MV-4-11 (cell line): ENCODE results near the gene GTSE1.
"Not testable (repeated sequence)": the region's sequence is repeated elsewhere in the genome, so short reads cannot be mapped to it uniquely, and the experiment has no call there.

ENCODE experiments used
- DNase-seq: peaks from one replicate; lab custom pipeline; 2025; lab: John Stamatoyannopoulos, UW

GTSE1 gene, protein sequence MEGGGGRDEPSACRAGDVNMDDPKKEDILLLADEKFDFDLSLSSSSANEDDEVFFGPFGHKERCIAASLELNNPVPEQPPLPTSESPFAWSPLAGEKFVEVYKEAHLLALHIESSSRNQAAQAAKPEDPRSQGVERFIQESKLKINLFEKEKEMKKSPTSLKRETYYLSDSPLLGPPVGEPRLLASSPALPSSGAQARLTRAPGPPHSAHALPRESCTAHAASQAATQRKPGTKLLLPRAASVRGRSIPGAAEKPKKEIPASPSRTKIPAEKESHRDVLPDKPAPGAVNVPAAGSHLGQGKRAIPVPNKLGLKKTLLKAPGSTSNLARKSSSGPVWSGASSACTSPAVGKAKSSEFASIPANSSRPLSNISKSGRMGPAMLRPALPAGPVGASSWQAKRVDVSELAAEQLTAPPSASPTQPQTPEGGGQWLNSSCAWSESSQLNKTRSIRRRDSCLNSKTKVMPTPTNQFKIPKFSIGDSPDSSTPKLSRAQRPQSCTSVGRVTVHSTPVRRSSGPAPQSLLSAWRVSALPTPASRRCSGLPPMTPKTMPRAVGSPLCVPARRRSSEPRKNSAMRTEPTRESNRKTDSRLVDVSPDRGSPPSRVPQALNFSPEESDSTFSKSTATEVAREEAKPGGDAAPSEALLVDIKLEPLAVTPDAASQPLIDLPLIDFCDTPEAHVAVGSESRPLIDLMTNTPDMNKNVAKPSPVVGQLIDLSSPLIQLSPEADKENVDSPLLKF

DNA sequence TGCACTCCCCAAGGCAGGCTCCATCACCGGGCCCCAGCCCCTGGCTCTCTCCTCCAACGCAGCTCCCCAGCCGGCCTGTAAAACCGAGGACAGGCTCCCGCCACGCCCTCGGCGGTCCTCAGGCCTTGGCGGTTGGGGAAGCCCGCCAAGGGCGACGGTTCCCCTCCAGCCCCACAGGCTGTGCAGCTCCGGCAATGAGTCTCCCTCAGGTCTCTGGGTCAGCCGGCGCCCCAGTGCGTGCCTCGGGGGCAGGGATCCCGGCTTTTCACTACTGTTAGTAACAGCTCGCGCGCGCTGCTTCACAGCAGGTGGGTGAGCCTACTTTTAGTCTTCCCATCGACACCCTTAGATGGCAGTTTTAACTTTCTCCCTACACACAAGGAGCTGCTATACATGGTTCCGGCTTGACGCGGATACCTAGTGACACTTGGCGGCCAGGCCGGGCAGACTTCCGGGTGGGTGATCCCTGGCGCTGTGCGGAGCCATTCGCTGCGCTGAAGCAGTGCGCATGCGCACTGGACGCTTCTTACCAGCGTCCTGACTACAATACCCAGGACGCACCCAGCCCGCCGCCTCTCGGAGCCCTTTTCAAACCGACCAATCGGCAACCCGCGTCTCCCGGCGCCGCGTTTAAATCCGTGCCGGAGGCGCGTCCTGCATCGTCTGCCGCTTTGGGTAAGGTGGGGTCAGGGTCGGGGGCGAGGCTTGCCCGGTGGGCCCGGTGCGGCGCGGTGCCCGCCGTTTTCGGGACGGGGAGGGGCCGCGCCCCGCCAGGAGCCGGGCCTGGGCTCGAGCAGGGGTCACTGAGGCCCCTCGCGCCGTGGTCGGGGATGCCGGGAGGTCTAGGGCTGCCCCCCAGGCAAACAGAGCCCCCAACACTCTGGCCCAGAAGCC is at the start of gene GTSE1:
Gene GTSE1, plus strand, starts transcription at position 614 of the 894 bp plus-strand sequence. CDS start 531 bp downstream, outside the sequence.
- DNase-seq = peak; percentile 98

DNA sequence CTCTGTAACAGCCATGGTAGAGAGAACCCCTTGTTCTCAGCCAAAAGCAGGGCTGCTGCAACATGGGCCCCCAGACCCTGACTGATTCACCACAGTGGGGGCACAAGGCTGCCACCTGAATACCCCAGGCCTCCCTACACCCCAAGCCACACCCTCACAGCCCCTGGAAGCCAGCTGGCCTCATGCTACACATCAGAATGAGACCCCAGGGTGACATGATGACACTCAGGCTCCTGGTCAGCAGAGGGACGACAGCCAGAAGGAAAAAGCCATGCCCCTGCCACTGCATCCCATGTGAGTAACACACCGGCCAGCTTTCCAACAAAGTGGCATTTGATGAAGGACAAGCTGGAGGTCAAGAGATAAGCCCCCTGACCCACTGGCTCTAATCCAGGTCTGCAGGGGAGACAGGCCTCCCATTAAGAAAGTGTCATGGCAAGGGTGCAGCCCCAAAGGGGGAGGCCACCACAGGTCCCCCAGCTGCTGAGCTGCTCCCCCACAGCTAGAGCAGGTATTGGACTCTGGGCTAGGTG is 49.2 kb upstream of the GTSE1 start:
- DNase-seq = no peak

DNA sequence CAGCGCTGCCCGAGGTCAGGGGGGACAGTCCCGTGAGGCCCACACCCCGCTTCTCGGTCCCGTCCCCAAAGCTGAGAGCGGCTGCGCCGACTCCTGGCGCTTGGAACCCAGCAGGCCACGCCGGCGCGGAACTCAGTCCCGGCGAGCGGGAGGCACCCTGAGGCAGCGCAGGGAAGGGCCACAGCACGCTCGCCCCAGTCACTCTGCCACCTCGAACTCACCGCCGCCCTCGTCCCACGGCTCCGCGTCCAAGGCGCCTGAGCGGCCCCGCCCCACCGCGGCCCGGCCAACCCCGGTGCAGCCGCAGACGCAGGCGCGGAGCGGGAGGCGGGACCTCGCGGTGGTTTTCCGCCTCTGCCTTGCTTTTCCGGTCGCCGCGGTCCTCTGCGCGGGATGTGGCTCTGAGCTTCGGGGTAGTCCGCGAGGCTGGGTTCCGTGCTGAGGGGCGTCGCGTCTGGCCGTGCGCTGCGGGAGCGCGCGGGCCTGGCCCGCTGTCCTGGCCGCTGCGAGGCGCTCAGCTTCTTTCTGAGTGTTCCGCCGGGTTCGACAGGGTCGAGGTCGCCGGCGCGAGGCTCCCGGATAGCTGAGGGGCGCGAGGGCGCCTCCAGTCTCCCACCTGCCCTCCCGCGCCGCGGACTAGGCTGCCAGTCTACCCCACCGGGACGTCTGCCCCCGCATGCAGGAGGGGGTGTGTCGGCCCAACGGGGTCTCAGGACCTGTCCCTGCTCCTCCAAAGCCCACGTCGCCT is 46.5 kb upstream of the GTSE1 start, which contains the start of gene CDPF1:
Gene CDPF1, minus strand, starts transcription at position 259 of the 748 bp plus-strand sequence. CDS start 2,009 bp downstream, outside the sequence.
- DNase-seq = peak; percentile 86

DNA sequence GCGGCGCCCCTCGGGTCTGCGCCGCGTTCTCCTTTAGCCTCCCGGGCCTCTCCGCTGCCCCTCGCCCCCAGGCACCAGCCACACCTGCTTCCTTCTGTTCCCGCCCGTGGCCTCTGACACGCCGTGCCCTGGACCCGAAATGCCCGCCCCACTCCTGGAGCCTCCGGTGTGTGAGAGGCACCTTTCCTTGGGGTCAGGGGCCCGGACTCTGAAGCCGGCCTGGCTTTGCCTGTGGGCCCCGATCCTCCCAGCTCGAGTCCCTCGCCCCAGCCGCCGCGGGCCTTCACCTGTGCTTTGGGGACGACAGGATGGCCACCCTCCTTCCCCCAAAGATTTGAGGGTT is 45.9 kb upstream of the GTSE1 start:
- no peak for DNase-seq

DNA sequence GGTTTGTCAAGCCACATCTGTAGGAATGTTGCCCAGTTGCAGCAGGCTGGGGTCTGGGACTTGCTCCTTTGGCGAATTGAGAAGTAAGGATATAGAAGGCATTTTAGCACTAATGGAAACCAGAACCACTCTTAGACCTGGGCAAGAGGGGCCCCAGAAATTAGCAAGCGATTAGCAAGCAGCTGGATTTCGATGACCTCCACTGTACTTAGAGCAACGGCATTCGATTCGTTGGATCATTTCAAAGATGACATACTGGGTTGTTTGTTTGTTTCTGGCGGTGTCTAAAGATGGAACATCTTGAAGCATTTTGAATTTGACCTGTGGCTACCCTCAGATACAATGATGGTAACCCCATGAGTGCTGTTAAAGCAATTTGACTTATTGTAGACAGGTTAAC is 45.4 kb upstream of the GTSE1 start:
- DNase-seq = no peak

DNA sequence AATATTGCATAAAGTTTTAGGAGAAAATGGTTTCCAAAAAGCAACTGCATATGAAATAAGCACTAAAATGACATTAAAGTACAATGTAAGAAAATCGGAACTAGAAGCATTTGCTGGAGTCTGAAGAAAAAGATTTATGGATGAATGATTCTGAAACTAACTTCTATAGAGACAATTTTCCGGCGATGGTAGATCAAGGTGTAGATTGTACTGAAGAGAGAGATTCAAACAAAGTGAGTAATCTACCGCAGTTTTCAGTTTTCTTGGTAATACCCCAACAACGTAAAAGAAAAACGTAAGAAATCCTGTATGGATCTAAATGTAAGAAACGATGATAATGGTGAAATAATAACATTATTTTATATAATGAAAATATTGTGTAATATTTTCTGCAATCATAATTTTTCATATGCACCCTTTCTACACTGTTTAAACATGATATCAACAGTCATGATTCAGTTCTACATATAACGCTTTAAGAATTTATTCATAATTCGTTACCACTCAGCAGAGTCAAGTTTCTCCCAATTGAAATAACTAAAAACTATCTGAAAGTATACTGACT is 44.8 kb upstream of the GTSE1 start:
- no peak for DNase-seq

DNA sequence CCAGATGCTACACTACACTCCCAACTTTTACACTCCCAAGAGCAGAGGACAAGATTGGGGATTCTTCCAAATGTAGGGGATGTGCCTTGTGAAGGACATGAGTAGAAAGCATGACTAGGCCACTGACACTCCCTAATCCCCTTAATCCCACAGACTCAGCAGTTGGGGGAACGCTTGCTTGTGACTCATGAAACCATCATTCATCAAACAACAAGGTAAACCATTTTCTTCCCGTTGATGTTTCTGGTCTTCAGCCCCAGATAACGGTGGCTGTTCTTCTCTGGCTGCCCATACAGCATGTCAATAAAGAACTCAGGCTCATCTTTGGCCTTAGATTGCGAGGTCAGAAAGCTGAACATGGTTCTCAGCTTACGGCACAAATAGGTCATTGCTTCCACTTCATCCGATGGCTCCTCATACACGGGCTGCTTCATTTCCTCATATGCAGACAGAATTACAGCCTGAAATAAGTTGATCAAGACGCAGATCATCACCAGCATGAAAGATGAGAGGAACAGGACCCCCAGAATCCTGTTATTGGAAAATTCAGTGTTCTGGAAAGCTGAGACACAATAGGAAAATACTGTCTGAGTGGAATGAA is 40.2 kb upstream of the GTSE1 start:
- peak; percentile 93 for DNase-seq

DNA sequence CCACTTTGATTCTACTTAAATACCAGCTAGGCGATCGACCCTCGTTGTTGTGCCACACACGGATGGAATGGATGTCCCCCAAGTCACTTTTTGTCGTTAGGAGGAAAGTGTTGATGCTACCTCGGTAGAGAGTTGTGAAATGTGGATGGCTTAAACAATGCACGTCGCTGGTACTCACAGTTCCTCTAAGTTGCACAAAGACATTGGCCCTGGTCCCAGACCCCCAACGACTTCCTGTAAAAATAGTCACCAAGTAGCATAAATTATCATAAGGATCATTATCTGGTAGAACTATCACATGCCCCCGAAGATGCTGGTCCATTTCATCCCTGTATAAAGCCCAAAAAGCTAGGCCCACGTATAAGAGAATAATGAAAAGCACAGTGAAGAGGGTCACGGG is 37.3 kb upstream of the GTSE1 start:
- peak; percentile 90 for DNase-seq

DNA sequence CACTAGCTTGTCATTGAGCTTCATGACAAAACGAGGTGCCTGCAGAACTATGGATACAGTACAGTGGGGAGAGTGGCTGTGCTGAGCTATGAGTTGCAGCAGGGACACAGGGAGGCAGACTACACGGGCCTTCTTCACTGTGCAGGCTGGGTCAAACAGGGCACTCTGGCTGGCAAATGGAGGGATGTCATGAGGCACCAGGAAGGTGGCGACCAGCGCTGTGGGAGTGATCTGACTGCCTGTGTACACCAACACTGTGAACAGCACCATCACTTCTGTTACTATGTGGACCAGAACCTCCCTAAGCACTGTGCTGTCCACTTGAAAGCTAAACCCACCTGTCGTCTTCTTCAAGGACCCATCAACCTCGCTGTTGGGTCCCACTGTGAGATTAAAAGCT is 36.6 kb upstream of the GTSE1 start:
- DNase-seq = no peak

DNA sequence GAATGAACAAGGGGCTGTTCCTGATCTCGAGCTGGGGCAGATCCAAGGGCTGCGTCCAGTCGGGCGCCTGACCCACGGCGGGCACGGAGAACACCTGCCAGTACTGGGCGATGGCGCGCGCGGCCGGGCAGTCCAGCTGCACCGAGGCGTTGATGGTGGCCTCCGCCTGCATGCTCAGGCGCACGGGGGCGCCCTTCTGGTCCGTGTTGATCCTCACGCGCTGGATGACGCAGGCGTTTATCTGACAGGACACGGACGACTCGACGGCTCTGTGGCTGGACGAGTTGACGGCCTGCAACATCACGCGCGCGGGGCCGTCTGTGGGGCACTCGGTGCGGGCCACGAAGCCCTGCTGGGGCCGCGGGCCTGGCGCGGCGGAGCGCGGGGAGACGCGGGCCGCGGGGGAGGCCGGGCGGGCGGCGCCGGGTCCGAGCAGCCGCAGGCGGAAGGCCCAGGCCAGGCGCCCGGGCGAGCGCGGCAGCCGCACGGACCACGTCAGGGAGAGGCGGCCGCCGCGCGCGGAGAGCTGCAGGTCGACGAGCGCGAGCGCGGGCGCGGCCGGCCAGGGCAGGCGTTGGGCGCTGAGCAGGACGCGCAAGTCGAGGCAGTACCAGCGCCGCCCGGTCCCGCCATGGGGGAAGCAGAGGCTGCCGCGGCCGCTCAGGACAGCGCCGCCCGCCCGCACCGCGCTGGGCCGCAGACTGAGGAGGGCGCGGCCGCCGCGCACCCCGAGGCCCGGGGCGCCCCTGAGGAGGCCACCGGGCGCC is 34.0 kb upstream of the GTSE1 start:
- DNase-seq = no peak

DNA sequence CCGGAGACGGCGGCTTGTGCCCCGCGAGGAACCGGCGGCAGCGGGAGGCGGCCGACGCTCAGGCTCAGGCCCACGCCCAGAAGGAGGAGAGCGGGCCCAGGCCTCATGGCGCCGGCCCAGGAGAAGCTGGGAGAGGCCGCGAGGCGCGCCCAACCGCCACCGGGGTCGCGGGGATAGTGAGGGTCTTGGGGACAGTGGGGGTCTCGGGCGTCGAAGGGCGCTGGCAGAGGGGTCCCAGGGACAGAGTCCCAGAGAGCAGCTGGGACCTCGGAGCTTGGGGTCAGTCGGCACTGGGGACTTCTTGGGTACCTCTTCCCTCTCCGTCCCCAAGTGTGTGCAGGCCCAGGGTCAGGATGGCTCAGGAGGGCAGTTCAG is 33.5 kb upstream of the GTSE1 start, which contains the start of gene PKDREJ:
Gene PKDREJ, minus strand, starts transcription at position 128 of the 375 bp plus-strand sequence. Its CDS starts 21 bp downstream, at position 107.
- no peak for DNase-seq

DNA sequence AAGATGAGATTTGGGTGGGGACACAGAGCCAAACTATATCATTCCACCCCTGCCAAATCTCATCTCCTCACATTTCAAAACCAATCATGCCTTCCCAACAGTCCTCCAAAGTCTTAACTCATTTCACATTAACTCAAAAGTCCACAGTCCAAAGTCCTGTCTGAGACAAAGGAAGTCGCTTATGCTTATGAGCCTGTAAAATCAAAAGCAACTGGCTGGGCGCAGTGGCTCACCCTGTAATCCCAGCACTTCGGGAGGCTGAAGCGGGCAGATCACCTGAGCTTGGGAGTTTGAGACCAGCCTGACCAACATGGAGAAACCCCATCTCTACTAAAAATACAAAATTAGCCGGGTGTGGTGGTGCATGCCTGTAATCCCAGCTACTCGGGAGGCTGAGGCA is 32.1 kb upstream of the GTSE1 start:
- not testable (repeated sequence) for DNase-seq

DNA sequence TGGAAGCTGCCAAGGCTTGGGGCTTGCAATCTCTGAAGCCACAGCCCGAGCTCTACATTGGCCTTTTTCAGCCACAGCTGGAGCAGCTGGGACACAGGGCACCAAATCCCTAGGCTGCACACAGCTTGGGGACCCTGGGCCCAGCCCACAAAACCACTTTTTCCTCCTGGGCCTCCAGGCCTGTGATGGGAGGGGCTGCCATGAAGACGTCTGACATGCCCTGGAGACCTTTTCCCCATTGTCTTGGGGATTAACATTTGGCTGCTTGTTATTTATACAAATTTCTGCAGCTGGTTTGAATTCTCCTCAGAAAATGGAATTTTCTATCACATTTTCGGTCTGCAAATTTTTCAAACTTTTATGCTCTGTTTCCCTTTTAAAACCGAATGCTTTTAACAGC is 31.0 kb upstream of the GTSE1 start:
- DNase-seq = not testable (repeated sequence)

DNA sequence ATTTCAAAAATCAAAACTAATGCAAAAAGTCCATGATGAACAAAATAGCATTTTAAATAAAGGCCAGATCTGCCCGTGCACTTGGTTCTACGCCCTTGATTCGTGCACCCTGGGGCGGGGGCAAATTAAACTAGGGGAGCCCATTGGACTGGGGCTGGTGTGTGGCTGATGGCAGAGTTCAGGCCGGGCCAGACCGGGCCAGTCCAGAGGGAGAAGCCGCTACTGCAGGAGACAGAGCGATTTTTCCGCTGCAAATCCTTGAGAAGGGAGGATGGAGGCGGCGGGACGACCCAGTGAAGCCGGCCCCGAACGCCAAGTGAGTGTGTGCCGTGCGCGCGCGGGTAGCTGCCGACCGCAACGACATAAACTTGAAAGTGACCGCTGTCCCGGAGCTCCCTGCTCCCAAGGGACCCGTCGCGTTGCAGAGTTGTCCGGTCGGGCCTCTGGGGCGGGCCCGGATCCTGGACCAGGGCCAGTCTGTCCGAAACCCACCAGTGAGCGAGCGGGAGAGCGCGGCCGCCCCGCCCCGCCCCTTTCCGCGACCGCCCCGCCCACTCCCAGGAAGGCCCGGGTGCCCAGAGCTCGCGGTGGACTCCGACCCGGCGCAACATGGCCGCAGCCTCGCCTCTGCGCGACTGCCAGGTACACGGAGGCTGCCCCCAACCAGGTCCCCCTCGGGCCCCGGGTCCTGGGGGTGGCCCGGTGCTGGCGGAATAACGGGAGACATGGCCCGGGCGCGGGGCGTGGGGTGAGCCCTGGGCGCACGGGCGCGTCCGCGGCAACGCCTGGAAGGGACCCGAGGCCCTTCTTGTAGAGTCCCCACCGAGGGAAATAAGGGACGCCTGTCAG is 29.0 kb upstream of the GTSE1 start, which contains the start of gene TTC38:
Gene TTC38, plus strand, starts transcription at position 578 of the 849 bp plus-strand sequence. Its CDS starts 32 bp downstream, at position 610.
- peak; percentile 54 for DNase-seq

DNA sequence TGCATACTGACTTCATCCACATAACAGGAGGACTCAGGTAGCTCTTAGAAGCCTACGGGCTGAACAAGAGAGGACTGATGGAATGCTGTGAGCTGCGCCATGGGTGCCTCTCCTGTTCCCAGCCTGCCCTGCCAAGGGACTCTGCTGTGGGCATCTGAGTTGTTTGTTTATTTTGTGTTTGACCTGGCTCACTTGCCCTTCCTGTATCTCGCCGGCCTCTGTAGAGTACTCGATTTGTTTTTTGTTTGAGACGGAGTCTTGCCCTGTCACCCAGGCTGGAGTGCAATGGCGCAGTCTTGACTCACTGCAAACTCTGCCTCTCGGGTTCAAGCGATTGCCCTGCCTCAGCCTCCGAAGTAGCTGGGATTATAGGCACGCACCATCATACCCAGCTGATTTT is 27.1 kb upstream of the GTSE1 start:
- DNase-seq = no peak

DNA sequence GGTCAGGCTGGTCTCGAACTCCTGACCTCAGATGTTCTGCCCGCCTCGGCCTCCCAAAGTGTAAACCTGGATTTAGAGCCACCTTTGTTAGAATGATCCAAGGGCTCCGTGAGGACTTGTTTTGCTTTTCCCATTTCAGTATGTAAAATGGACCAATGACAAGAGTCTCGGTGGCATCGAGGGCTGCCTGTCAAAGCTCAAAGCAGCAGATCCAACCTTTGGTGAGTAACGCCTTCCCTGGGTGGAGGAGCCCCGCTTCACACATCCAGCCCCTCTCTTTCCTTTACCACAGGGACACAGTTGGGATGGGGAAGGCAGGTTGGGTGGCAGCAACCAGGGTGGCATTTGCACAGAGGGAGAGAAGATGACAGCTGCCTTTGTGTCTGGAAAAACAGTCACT is 24.5 kb upstream of the GTSE1 start:
- no peak for DNase-seq

DNA sequence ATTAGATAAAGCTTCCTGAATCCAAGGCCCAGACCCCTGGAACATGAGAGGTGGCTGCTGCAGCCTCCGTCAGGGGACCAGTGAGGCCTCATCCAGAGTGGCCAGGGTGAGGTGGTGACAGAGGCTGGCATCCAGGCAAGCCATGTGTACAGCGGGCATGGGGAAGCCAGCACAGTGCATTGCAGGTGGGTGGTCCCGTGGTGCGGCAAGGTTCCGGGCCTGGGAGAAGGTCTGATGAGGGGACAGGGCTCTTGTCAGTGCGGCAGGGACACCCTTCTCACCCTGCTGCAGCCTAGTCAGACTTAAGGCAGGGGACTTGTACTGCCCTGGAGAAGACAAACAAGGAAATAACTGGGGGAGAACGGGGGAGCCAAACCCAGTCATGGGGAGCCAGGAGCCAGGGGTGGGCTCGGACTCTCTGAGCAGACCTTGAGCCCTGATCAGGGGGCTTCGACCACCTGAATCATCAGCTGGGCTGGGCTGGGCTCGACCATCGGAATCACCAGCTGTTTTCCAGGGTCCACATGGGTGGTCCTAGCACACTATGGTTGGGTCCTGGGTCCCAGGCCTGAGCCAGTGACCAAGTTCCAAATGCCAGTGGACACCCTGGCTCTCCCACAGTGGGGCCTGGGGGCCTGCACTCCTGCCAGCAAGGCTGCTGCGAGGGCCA is 23.8 kb upstream of the GTSE1 start:
- DNase-seq = no peak
